Kidney (tissue), 14 donors: Measurements from ENCODE around the gene ARPP21. TPM values are rescaled to one million over a fixed set of nuclear protein-coding genes. Genes with fewer than 3 reads are reported as not detected.

Experiments
- DNase-seq, 5 donors: peaks; one replicate each; pipeline ENCODE4 v3.0.0-alpha.2; 2013 to 2020
- FAIRE-seq: peaks from 2 replicates; lab custom pipeline; 2012; peaks lifted over from hg19 to GRCh38; lab: Jason Lieb, UNC
- H3K27ac ChIP-seq, 2 donors: one replicate each; pipeline ENCODE4 v1.7.0; 2013; ENCODE audit warnings: low read depth in 2 of 2, low read length in 2 of 2, inconsistent platforms in 1 of 2
- H3K27me3 ChIP-seq: one replicate; pipeline ENCODE4 v1.7.1; 2013; ENCODE audit warnings: low read length, inconsistent platforms; ENCODE audit not compliant: control insufficient read depth, insufficient read depth
- H3K36me3 ChIP-seq, 3 donors: one replicate each; pipeline versions ENCODE4 v1.7.0 to v1.7.1; 2013; ENCODE audit warnings: low read length in 3 of 3, control low read depth in 1 of 3, inconsistent platforms in 1 of 3; ENCODE audit not compliant: insufficient read depth in 3 of 3, control insufficient read depth in 2 of 3
- H3K4me1 ChIP-seq, 3 donors: one replicate each; pipeline versions ENCODE4 v1.7.0 to v1.7.1; 2013; ENCODE audit warnings: low read length in 3 of 3, inconsistent platforms in 1 of 3, low read depth in 1 of 3; ENCODE audit not compliant: control insufficient read depth in 2 of 3, insufficient read depth in 2 of 3
- H3K4me3 ChIP-seq, 3 donors: one replicate each; pipeline versions ENCODE4 v1.7.0 to v1.8.1; 2013; ENCODE audit warnings: low read length in 3 of 3, control low read depth in 1 of 3, inconsistent platforms in 1 of 3
- H3K9ac ChIP-seq, 3 donors: one replicate each; pipeline versions ENCODE4 v1.7.0 to v1.7.1; 2013; ENCODE audit warnings: low read length in 3 of 3, control low read depth in 1 of 3, inconsistent platforms in 1 of 3
- H3K9me3 ChIP-seq, 3 donors: one replicate each; pipeline versions ENCODE4 v1.7.0 to v1.7.1; 2013; ENCODE audit warnings: low read length in 3 of 3, control low read depth in 1 of 3, inconsistent platforms in 1 of 3; ENCODE audit not compliant: control insufficient read depth in 2 of 3, insufficient read depth in 1 of 3
- intact Hi-C: fragments of 100-400 bp; cut with DNase I; formaldehyde crosslinking; loops from one replicate; pipeline ENCODE4 v1.11.1; 2022
- polyA plus RNA-seq: library from polyadenylated mRNA; stranded (reverse); fragments of 350-450 nt; fragmentation: Illumina TruSeq; extraction: RNeasy Lipid Tissue Mini Kit (QIAGEN cat#74804); gene quantifications from one replicate; pipeline ENCODE4 v1.2.3, GENCODE V29; 2014; ENCODE audit warnings: low read depth, low replicate concordance; ENCODE audit not compliant: insufficient read depth
- total RNA-seq: library from RNA; stranded (reverse); fragmentation: NEBNext Ultra II Directional; extraction: Animal tissue kit (Norgen Biotek cat#: 25700); gene quantifications from one replicate; pipeline ENCODE4 v1.2.1, GENCODE V29; 2021
- TF ChIP-seq, protein P1 (sequence below): IDR thresholded peaks from 3 replicates; pipeline ENCODE4 v1.5.1; 2012; ENCODE audit warnings: mild to moderate bottlenecking, moderate library complexity, borderline replicate concordance; ENCODE audit not compliant: insufficient read depth; ENCODE audit errors: extremely low read depth
- donor health status: control.
- donor health status: control.
- donor health status: control.
- donor health status: control.
- donor health status: control.
- donor health status: DM: yes; HTN: yes; CAD: no.
- donor health status: Normal renal cell carcinoma (clear cell type).

ARPP21 gene
- total and polyA plus RNA-seq, 2 donors from 2014 or later, result 0.11 to 0.44 TPM

DNA sequence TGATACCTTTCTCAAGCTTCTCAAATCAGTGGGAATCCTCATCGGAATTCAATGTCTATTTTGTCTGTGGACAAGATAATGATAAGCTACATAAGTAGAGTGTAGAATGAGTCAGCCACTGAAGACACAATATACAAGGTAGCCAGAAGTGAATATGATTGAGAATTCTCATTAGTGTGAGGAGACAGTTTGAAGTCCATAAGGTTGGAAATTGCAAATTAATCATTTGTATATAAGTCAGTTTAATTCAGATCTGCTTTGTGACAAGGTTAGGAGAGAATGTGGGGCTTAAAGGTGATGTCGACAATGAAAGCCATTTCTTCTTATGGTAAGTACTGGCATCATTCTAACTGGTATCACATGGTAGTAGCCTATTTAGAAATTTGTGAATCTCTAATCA, 4.2 kb downstream of the ARPP21 start:
- H3K9ac ChIP-seq, result no peak overlapping the region
- no peaks in the 10 kb centered on the region for H3K9me3 ChIP-seq
- intact Hi-C loops, result no loop called here
- TF ChIP-seq, protein P1, sequence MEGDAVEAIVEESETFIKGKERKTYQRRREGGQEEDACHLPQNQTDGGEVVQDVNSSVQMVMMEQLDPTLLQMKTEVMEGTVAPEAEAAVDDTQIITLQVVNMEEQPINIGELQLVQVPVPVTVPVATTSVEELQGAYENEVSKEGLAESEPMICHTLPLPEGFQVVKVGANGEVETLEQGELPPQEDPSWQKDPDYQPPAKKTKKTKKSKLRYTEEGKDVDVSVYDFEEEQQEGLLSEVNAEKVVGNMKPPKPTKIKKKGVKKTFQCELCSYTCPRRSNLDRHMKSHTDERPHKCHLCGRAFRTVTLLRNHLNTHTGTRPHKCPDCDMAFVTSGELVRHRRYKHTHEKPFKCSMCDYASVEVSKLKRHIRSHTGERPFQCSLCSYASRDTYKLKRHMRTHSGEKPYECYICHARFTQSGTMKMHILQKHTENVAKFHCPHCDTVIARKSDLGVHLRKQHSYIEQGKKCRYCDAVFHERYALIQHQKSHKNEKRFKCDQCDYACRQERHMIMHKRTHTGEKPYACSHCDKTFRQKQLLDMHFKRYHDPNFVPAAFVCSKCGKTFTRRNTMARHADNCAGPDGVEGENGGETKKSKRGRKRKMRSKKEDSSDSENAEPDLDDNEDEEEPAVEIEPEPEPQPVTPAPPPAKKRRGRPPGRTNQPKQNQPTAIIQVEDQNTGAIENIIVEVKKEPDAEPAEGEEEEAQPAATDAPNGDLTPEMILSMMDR, result no peak
- H3K4me3 ChIP-seq, result no peak overlapping the region
- peaks cover 0 to 5% (median 3%) of the 10 kb centered on the region in 3 donors for H3K4me1 ChIP-seq
- FAIRE-seq (no peak), DNase-seq (no peak)
- H3K27ac ChIP-seq, result no peak overlapping the region
- H3K36me3 ChIP-seq, result no peaks in the 10 kb centered on the region
- peaks cover 14% of the 10 kb centered on the region for H3K27me3 ChIP-seq

DNA sequence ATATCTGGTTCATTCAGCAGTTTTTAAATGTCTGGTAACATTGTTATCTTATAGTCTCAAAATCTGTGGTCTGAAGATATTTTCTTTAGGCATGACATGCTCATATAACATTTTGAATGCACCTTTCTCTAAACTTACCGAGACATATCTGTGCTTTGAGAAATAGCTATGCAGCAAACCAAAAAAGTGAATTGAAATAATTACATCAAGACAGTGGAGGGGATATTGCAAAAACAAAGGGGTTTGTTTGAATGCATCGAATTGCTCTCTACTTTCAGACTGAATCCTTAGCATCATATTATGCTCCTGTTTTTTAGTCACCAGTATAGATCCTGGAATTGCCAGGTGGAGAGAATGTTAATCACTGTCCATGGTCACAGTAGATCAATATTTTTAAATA, 5.1 kb downstream of the ARPP21 start:
- no peak overlapping the region for H3K27ac ChIP-seq
- TF ChIP-seq, protein P1, result no peak
- intact Hi-C loops, result no loop called here
- H3K36me3 ChIP-seq, result no peaks in the 10 kb centered on the region
- H3K27me3 ChIP-seq, result peaks cover 14% of the 10 kb centered on the region
- FAIRE-seq, result no peak
- no peaks in the 10 kb centered on the region for H3K9me3 ChIP-seq
- no peak overlapping the region for H3K4me3 ChIP-seq
- no peak for DNase-seq
- peaks cover 0 to 4% (median 3%) of the 10 kb centered on the region in 3 donors for H3K4me1 ChIP-seq
- H3K9ac ChIP-seq, result no peak overlapping the region

DNA sequence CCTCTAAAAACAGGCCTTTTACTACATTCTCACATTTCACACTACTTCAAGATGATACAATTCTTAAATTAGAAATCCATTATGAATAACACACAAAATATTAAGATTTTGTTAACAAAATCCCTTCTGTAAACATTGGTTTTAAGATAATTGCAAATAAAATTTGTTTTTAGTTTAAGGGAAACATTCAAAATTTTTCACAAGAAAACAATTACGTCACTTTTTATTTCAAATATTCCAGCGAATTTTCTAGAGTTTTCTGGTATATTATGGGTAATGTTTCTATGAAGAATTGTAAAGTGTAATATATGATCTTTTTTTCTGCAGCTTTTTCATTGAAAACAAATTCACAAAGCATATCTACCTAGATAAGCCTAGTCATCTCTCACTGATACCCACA, 5.9 kb downstream of the ARPP21 start:
- no peak for FAIRE-seq
- Histone ChIP-seq H3K27ac (no peak overlapping the region), H3K4me3 (no peak overlapping the region), H3K9ac (no peak overlapping the region), H3K9me3 (no peaks in the 10 kb centered on the region), H3K36me3 (no peaks in the 10 kb centered on the region), H3K4me1 (peaks cover 0 to 3% (median 0%) of the 10 kb centered on the region in 3 donors), H3K27me3 (peaks cover 8% of the 10 kb centered on the region)
- TF ChIP-seq, protein P1, result no peak
- DNase-seq, result no peak
- intact Hi-C loops, result no loop called here

DNA sequence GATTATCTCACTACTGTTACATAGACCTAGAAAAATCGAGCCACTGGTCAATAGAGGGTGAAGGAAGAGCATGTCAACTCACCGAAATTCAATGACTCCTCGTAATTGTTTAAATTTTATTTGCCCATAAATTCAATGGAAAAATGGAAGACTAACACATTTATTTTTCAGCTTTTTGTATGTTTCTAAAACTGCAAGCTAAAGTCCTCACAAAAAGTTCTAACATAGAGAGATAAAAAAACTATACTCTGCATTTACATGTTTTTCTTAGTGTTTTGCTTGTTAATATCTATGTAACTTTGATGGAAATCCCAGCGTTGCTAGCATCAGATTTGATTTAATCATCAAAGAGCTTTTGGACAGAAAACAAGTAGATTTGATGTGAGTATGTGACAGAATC, 6.8 kb downstream of the ARPP21 start:
- Histone ChIP-seq H3K4me3 (no peak overlapping the region), H3K36me3 (no peaks in the 10 kb centered on the region), H3K27ac (no peak overlapping the region), H3K9me3 (no peaks in the 10 kb centered on the region), H3K4me1 (no peaks in the 10 kb centered on the region), H3K9ac (no peak overlapping the region), H3K27me3 (peaks cover 2% of the 10 kb centered on the region)
- TF ChIP-seq, protein P1, result no peak
- no peak for DNase-seq
- intact Hi-C loops, result no loop called here
- FAIRE-seq, result no peak
